HFF-Myc (cell line): Measurements from ENCODE around the gene GAL3ST3.
"Not testable (repeated sequence)": the region's sequence is repeated elsewhere in the genome, so short reads cannot be mapped to it uniquely, and the experiment has no call there.

Source experiments
- DNase-seq: peaks from one replicate; pipeline ENCODE4 v3.0.0-alpha.2; 2011; ENCODE audit warnings: low read depth; ENCODE audit errors: extremely low read depth
- H3K4me3 ChIP-seq: replicated peaks from 2 replicates; pipeline ENCODE4 v1.5.1; 2011; ENCODE audit warnings: low read depth, mild to moderate bottlenecking, control low read depth, low read length
- TF ChIP-seq, protein P1 (sequence below): IDR thresholded peaks from 2 replicates; pipeline ENCODE4 v1.5.1; 2012; ENCODE audit warnings: mild to moderate bottlenecking, low read depth, low read length, control low read depth; ENCODE audit errors: missing control alignments

Gene GAL3ST3

DNA sequence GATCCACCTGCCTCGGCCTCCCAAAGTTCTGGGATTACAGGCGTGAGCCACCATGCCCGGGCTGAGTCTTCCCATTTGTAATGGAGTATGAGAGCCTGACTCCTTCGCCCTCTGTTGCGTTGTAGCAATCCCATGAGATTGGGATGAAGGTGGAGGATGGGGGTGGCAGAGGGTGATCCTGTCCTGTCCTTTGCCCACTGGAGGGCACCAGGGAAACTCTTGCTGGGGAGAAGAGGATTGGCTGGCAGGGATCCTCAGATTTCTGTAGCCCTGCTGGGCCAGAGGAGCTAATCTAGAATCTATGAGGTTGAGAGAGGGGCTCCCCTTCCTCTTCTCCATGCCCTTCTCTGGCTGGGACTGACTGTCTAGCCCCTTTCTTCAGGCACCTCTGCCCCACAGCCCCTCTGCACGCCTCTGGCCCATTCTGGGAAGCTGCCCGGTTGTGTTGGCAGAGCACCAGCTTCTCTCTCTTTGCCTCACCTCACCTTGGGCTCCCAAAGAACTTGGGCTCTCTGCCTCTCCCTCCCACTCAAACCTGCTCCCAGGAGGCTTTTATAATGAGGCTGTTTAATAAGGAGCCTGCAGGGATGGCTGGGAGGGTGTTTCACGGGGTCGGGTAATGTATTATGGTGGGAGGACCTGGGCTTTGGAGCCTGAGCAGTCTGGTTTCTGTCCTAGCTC lies 13.2 kb downstream of the GAL3ST3 start:
- TF ChIP-seq, protein P1, sequence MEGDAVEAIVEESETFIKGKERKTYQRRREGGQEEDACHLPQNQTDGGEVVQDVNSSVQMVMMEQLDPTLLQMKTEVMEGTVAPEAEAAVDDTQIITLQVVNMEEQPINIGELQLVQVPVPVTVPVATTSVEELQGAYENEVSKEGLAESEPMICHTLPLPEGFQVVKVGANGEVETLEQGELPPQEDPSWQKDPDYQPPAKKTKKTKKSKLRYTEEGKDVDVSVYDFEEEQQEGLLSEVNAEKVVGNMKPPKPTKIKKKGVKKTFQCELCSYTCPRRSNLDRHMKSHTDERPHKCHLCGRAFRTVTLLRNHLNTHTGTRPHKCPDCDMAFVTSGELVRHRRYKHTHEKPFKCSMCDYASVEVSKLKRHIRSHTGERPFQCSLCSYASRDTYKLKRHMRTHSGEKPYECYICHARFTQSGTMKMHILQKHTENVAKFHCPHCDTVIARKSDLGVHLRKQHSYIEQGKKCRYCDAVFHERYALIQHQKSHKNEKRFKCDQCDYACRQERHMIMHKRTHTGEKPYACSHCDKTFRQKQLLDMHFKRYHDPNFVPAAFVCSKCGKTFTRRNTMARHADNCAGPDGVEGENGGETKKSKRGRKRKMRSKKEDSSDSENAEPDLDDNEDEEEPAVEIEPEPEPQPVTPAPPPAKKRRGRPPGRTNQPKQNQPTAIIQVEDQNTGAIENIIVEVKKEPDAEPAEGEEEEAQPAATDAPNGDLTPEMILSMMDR = no peak
- DNase-seq = no peak
- H3K4me3 ChIP-seq = no peak overlapping the region

DNA sequence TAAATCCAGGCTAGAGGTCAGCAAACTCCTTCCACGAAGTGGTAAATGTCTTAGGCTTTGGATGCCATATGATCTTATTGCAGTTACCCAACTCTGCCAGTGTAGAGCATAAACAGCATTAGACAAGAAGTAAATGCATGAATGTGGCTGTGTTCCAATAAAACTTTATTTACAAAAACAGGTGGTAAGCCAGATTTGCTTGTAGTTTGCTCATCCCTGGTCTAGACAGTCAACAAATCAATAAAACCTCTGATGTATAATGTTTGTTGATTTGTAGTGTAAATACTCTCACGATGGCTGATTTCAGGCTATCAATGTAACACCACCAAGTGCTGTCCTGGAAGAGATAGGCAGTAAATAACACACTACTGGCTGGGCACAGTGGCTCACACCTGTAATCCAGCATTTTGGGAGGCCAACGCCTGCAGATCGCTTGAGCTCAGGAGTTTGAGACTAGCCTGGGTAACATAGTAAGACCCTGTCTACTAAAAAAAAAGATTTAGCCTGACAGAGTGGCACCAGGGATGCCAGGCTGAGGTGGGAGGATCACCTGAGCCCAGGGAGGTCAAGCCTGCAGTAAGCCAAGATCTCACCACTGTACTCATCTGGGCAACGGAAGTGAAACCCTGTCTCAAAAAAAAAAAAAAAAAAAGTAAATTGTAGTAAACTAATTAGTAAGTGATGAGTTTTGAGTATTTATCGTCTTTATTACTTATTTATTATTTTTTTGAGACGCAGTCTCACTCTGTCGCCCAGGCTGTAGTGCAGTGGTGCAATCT lies 15.8 kb downstream of the GAL3ST3 start:
- TF ChIP-seq, protein P1 = no peak
- DNase-seq = no peak
- no peak overlapping the region for H3K4me3 ChIP-seq

- H3K4me3 ChIP-seq = no peak within 1 kb of the TSS
- DNase-seq = no peak
- TF ChIP-seq, protein P1 = no peak
These were observed 22.9 kb downstream of the GAL3ST3 start, which contains the start of gene CATSPER1 for GRCh38 chr11:66026017-66026529. Gene CATSPER1, minus strand, starts transcription at chr11:66026479. Its CDS starts 100 bp downstream, at chr11:66026379.

DNA sequence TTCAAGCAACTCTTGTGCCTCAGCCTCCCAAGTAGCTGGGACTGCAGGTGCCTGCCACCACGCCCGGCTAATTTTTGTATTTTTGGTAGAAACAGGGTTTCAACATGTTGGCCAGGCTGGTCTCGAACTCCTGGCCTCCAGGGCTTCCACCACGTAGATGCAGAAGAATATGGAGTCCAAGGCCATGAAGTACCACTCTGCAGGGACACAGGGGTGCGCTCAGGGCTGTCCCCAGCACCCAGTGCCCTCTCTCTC lies 25.8 kb downstream of the GAL3ST3 start:
- not testable (repeated sequence) for H3K4me3 ChIP-seq

GRCh38 chr11:66022401-66023185 lies 26.4 kb downstream of the GAL3ST3 start:
- TF ChIP-seq, protein P1 = peak; percentile 85
- H3K4me3 ChIP-seq = no peak overlapping the region
- no peak for DNase-seq

More for the DNA sequence above, 25.8 kb downstream of the GAL3ST3 start:
- DNase-seq = not testable (repeated sequence)

DNA sequence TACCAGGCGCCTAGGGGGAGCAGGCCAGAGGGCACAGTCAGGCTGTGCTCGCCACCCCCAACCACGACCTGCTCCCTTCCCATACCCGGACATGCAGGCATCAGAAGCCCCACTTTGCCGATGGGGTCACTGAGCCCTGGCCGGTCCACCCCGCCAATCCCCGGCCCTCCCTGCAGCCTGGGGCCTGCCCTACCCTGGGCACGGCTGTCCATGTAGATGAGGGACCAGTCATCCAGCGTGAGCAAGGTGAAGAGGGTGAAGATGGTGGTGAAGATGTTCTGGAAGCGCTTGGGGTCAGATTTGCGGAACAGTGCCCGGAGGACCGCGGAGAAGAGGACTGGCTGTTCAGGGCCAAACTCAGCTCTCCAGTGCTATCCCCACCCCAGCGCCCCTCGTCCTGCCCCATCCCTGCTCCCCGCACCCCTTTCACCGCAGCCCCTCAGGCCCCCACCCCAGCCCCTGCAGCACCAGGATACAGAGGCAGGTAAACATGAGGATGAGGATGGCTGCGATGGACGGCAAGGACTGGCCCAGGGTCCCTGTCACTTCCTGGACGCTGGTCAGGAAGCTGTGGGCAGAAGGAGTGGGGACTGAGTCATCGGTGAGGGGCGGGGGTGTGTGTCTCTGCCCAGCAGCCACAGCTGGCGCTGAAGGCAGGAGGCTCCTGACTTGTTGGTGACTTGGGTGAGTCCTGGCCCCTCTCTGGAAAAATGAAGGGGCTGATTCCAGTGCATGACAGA lies 28.2 kb downstream of the GAL3ST3 start:
- H3K4me3 ChIP-seq = no peak overlapping the region
- DNase-seq = no peak
- TF ChIP-seq, protein P1 = no peak
